ENCODE data around the gene ADARB1.

Gene ADARB1

DNA sequence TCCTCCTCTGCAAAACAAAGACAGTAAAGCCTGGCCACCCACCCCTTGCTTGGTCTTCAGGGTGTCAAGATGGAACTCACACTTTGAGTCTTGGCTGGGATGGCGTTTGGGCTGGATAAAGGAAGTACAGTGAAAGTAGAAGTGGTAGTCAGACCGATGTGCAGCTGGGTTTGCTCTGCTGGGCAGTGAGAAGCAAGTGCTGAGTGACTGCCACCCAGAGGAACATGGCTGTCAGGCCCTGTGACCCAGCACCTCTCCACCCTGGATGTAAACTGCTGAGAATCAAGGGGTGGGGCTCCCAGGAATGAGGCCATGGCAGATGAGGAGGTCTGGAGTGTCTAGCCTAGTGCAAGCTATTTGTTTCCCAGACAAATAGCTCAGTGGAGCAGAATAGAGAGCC, 162.1 kb downstream of the ADARB1 start:
- DNase-seq = no peak

- DNase-seq = no peak
These were observed 163.0 kb downstream of the ADARB1 start for GRCh38 chr21:45237401-45237800.

DNA sequence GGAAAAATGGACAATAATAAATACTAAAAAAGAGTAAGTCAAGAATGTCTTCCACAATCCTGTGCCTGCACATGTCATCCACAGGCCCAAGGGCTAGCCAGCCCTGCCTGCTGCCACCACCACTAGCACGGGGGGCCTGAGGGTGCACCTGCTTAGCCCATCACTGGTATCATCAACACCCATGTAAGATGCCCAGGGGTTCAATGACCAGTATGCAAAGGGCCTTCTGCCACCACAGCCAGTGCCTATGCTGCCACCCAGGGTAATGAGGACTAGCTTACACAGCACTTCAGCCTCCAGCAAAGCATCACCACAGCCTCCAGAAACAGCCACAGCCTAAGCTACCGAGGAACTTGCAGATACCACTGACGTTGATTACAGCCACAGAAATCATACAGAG, 167.0 kb downstream of the ADARB1 start:
- DNase-seq = no peak

- no peak for DNase-seq
These were observed 169.2 kb downstream of the ADARB1 start for GRCh38 chr21:45243603-45244002.

GRCh38 chr21:45244799-45245340, 170.5 kb downstream of the ADARB1 start:
- no peak for DNase-seq

DNA sequence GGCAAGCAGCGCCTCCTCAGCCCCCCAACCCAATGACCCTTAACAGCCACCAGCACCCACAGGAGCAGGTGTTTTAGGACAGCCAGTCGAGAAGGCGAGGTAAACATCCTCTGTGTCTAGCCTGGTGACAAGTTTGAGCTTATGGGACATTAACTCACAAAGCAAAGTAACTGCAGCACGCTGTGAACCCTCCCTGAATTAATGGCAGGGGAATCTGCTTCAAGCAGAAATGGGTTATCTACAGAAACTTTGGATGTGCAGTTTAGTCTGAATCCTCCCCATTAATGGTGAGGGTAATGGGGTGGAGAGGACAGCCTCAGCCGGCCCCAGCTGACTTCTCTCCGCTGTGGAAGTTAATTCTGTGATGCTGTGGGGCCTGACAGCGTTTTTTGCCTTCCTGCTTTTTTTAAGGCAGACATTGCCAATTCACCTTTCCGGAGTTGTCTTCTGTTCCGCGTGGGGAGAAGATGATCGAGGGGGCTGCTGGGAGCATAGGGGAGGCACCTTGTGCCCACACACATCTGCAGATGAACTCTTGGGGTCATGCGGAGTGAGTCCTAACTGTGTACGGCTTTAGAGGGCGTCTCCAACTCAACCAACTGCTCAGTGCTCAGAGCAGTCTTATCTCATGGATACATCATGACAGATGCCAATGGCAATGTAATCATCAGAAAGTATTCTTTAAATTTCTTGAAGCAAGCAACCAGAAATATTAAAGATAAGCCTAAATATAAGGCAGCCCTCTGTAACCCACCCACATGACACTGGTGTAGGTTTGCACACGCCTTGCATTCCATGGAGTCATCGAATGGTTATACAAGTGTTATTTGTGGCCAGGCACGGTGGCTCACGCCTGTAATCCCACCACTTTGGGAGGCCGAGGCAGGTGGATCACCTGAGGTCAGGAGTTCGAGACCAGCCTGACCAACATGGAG, 172.3 kb downstream of the ADARB1 start:
- no peak for DNase-seq

GRCh38 chr21:45248301-45248892, 174.0 kb downstream of the ADARB1 start:
- no peak for DNase-seq

- DNase-seq = no peak
These were observed 174.6 kb downstream of the ADARB1 start for GRCh38 chr21:45248893-45249381.

DNA sequence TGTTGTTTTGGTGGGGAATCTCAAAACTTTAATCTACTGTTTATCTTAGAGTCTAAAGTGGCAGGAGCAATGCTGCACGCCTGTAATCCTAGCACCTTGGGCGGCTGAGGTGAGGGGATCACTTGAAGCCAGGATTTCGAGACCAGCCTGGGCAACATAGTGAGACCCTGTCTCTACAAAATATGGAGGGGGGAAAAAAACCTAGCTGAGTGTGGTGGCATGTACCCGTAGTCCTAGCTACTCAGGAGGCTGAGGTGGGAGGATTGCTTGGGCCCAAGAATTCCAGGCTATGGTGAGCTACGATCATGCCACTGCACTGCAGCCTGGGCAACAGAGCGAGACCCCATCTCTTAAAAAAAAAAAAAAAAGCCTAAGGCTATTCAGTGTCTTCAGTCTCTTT, 175.2 kb downstream of the ADARB1 start:
- DNase-seq = no peak

DNA sequence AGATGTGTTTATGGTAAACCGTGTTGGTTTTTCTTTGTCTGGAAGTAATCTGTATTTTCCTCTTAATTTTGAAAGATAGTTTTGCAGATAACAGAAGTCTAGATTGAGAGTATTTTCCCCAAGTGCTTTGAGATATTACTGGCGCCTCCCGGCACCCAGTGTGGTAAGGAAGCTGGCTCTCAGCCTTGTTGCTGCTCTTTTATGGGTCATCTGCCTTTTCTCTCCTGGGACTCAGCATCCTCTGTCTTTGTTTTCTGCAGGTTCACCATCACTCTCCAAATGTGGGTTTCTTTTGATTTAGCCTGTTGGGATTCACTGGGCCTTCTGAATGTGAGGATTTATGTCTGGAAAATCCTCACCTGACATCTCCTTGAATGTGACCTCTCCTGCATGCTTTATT, 175.9 kb downstream of the ADARB1 start:
- no peak for DNase-seq

GRCh38 chr21:45250914-45251634, 176.7 kb downstream of the ADARB1 start:
- no peak for DNase-seq

DNA sequence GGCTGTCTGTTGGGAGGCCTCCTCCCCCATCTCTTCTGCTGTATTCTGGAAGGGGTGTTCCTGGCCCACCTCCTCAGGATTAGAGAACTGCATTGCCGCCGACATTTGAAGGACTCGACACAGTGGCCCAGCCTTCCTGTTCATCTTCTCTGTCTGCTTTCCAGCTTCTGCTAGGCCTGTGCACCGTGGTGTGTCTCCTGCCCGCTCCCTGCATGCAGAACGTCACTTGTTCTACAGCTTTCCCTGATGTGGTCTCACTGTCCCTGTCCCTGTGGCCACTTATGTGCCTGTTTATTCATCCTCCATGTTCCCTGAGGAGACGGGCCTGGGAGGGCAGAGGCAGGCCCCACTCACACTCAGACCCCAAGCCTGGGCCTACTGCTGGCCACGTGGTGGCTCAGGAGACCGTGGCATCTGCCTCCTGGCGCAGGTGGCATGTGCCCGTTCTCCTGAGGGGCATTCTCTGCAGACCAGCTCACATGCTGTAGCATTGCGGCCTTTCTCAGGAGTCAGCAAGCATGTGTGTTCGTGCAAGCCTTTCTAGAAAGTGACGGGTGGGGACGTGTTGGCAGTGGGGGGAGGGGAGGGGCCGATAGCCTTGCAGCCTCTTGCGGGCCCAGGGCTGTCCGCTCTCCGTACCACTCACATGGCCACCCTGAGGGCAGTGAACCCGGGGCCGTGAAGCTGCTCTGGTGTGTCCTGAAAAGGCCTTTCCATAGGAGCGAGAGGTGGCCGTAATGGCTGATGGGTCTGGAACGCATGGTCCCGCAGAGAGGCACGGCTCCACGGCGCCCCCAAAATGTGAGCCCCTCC, 177.5 kb downstream of the ADARB1 start:
- no peak for DNase-seq

DNA sequence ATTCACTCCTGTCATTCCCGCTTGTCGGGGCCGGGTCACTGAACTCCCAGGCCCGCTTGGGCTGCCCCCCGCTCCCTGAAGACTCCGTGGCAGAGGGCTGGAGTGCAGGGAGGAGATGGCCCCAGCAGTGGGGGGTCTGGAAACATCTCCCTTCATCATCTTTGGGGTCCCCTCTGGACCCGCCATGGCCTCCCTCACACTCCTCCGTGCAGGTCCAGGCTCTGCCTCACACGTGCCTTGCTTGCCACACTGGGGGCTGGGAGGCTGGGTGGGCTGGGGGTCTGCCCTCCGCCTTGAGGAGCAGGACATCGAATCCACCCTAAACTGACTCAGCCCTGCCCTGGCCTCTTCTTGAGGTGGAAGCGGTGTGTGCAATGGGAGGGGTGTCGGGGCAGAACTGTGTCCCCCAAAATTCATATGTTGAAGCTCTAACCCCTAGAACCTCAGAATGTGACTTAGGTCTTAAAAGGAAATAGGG, 178.1 kb downstream of the ADARB1 start:
- DNase-seq = no peak

DNA sequence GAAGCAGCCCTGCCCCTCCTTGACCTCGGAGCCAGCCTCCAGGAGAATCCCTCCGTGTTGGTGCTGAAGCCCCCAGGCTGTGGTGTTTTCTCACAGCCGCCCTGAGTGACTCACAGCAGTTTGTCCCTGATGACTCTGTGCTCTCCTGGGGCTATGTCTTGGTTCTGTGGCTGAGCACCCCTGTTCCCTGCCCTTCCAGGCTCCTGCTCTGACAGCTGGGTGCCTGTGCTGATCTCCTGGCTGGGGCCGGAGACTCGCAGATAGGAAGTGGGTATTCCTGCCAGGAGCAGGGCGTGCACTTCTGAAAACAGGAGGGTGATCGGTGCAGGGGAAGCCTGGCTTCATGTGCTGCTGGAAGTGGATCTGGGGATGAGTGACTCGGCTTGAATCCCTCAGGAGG, 178.8 kb downstream of the ADARB1 start:
- no peak for DNase-seq

GRCh38 chr21:45253633-45254459, 179.5 kb downstream of the ADARB1 start:
- no peak for DNase-seq

DNA sequence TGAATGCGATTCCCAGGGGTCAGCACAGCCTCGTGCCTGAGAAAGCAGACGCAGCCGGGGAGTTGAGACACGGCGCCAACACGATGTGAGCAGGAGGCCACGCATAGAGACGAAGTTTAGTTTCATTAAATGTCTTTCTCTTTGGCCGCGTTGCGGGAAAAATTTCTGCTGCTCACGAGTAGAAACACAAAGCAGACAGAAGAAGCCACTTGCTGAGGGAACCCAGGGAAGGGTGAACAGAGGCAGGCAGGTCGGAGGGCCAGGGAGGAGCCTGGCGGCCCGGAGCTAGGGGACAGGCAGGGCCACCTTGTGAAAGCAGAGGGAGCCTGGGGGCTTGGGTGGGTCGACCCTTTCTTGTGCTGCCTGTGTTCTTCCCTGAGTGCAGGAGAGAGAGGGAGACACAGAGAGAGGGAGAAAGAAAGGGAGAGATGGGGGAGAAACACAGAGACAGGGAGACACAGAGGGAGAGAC, 180.1 kb downstream of the ADARB1 start:
- no peak for DNase-seq

GRCh38 chr21:45255381-45256020, 181.1 kb downstream of the ADARB1 start:
- peak; percentile 32 for DNase-seq

DNA sequence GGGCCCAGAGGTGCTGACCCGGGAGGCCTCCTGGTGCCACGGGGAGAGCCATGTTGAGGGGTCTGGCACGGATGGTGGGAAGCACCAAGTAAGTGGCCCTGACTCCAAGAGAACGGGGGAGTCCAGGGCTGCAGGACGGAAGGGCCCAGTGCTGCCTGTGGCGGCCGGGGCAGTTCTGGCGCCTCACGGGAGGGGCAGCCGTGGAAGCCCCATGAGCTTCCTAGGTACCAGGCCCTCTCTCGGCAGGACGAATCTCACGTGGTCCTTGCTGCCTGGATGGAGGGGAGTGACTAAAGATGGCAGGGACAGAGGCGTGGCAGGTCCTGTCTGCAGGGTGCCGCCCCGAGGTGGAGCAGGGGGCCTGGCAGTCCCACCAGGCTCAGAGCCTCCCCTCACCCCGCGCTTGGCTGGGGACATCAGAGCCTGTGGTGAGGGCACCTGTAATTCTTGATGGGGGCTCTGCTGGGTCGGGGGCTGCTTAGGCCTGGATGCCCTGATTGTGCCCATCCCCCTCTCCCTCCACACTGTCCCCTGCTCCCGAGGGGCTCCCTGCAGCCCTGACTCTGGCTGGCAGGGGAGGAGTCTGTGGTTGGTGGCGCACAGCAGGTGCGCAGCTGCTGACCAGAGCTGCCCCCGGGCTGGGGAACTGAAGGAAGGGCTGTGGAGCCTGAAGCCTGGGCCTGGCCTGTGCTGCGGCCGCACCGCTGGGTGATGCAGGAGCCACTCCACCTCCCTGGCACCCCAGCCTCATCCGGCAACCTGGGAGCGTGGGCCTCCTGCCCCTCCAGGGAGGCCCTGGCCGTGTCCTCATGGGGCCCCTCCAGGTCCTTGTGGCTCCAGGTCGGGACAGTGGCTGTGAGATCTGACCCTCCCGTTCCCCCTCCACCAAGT, 181.9 kb downstream of the ADARB1 start:
- no peak for DNase-seq

- no peak for DNase-seq
These were observed 182.7 kb downstream of the ADARB1 start for GRCh38 chr21:45256912-45257672.
